ENCODE results near the gene KRT17.

- TF ChIP-seq MXI1 (IDR thresholded peaks at IDR 0.05; ENCODE audit: low read depth, low read length) = no peak
- TF ChIP-seq MECOM (CRISPR knock-in tag; IDR thresholded peaks at IDR 0.05) = no peak
- no peak for TF ChIP-seq BRF1 (IDR thresholded peaks at IDR 0.05; ENCODE audit: borderline replicate concordance, extremely low read depth, insufficient read length)
- TF ChIP-seq CTCF (IDR thresholded peaks at IDR 0.05 in 2 of 3, conservative IDR thresholded peaks at IDR 0.05 in 1 of 3; ENCODE audit: insufficient read depth in 2 of 3, low read depth in 1 of 3, low read length in 3 of 3) = no peak
- no peak for TF ChIP-seq CLOCK (CRISPR knock-in tag; IDR thresholded peaks at IDR 0.05; ENCODE audit: borderline replicate concordance)
- TF ChIP-seq CAMTA2 (CRISPR knock-in tag; conservative IDR thresholded peaks at IDR 0.05) = no peak
- no peak for TF ChIP-seq ARHGAP35 (IDR thresholded peaks at IDR 0.05; ENCODE audit: partially characterized antibody)
- TF ChIP-seq BCOR (IDR thresholded peaks at IDR 0.05) = no peak
- no peak for TF ChIP-seq NBN (IDR thresholded peaks at IDR 0.05; ENCODE audit: low read depth)
- no peak for TF ChIP-seq RCOR1 (IDR thresholded peaks at IDR 0.05; ENCODE audit: borderline replicate concordance in 1 of 2, low read depth in 2 of 2, low read length in 2 of 2)
- TF ChIP-seq ZNF584 (CRISPR knock-in tag; IDR thresholded peaks at IDR 0.05; ENCODE audit: low read depth) = no peak
These were observed 4.9 kb upstream of the KRT17 start for GRCh38 chr17:41629316-41629715.
